OCI-LY7 (cell line): ENCODE data around the gene RIPPLY1.

Source experiments
- EZH2phosphoT487 ChIP-seq: fragments of 200-600 bp; sonication (generic); IDR thresholded peaks from 2 replicates; pipeline ENCODE4 v1.6.1; 2018; ENCODE audit warnings: low read depth, borderline replicate concordance, mild to moderate bottlenecking, mixed run types, antibody characterized with exemption, low read length, moderate library complexity, mixed read lengths
- TF ChIP-seq, protein P1 (sequence below): fragments of 200-600 bp; sonication (generic); conservative IDR thresholded peaks from 2 replicates; pipeline ENCODE4 v1.5.1; 2014; ENCODE audit warnings: mild to moderate bottlenecking, antibody characterized with exemption, low read length, moderate library complexity, mixed read lengths

DNA sequence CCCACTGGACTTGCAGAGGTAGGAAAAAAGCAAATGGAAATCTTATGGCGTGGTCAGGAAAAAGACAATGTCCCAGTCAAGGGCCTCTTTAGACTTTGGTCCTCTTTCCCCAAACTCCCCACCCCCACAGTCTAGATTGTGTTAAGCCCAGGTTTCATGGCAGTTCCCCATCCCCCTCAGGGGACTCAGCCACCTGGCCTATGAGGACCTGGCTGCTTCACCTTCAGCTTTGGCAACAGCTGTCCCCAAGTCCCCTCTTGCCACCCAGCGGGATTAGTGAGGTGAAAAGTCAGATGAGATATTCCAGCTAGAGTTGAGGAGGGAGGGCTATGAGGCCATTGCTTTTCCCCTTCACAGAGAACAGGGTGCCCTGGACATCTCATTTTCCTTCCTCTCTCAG, 457 bp downstream of the RIPPLY1 start:
- TF ChIP-seq, protein P1, sequence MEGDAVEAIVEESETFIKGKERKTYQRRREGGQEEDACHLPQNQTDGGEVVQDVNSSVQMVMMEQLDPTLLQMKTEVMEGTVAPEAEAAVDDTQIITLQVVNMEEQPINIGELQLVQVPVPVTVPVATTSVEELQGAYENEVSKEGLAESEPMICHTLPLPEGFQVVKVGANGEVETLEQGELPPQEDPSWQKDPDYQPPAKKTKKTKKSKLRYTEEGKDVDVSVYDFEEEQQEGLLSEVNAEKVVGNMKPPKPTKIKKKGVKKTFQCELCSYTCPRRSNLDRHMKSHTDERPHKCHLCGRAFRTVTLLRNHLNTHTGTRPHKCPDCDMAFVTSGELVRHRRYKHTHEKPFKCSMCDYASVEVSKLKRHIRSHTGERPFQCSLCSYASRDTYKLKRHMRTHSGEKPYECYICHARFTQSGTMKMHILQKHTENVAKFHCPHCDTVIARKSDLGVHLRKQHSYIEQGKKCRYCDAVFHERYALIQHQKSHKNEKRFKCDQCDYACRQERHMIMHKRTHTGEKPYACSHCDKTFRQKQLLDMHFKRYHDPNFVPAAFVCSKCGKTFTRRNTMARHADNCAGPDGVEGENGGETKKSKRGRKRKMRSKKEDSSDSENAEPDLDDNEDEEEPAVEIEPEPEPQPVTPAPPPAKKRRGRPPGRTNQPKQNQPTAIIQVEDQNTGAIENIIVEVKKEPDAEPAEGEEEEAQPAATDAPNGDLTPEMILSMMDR: no peak
- no peak for TF ChIP-seq EZH2phosphoT487
